ENCODE data around the gene GPS2. TPM values are rescaled to one million over a fixed set of nuclear protein-coding genes. Genes with fewer than 3 reads are reported as not detected.

The GPS2 gene, protein sequence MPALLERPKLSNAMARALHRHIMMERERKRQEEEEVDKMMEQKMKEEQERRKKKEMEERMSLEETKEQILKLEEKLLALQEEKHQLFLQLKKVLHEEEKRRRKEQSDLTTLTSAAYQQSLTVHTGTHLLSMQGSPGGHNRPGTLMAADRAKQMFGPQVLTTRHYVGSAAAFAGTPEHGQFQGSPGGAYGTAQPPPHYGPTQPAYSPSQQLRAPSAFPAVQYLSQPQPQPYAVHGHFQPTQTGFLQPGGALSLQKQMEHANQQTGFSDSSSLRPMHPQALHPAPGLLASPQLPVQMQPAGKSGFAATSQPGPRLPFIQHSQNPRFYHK
- total RNA-seq, result 129 TPM
- 100 to 1,000 TPM in 2 of 4 donors, 10 to 100 TPM in 2; 79.3 to 107 (median 96.5) TPM for polyA plus RNA-seq

GRCh38 chr17:7314719-7315569, at the start of gene GPS2:
GPS2 (minus strand) TSS chr17:7315360; CDS start chr17:7315052, 308 bp downstream.
- Mint-ChIP-seq H3K27me3 (no peaks in the 10 kb centered on the region), H3K27ac (peak within 1 kb of the TSS; percentile 93 to 96 (median 95)), H3K36me3 (peaks cover 35% of the 10 kb centered on the region), H3K4me3 (peak within 1 kb of the TSS; percentile 91 to 99 (median 94)), H3K9me3 (peaks cover 0 to 2% (median 0%) of the 10 kb centered on the region in 7 donors), H3K4me1 (peaks cover 6 to 57% (median 24%) of the 10 kb centered on the region in 4 donors)
- peak; percentile 92 to 95 (median 94) for DNase-seq
- peak; percentile 89 to 92 for ATAC-seq (ENCODE audit: low read depth in 2 of 2)
- H3K9me3 ChIP-seq (ENCODE audit: control insufficient read depth in 2 of 2, low read length in 2 of 2), result no peaks in the 10 kb centered on the region
- H3K27ac ChIP-seq (ENCODE audit: insufficient read depth, low read length, poor library complexity, severe bottlenecking), result peak within 1 kb of the TSS; percentile 88
- no peaks in the 10 kb centered on the region for H3K27me3 ChIP-seq (ENCODE audit: control insufficient read depth, insufficient read depth, low read length)
- peaks cover 49% of the 10 kb centered on the region for H3K4me1 ChIP-seq (ENCODE audit: control insufficient read depth, insufficient read depth, low read length, poor library complexity, severe bottlenecking)
- peak within 1 kb of the TSS; percentile 84 for H3K4me3 ChIP-seq (ENCODE audit: low read depth, low read length)
- peaks cover 59% of the 10 kb centered on the region for H3K36me3 ChIP-seq (ENCODE audit: control insufficient read depth, insufficient read depth, low read length)

- Histone ChIP-seq H3K9me3 (ENCODE audit: control insufficient read depth in 2 of 2, low read length in 2 of 2) (no peaks in the 10 kb centered on the region), H3K27ac (ENCODE audit: insufficient read depth, low read length, poor library complexity, severe bottlenecking) (no peak overlapping the region), H3K4me3 (ENCODE audit: low read depth, low read length) (no peak overlapping the region), H3K36me3 (ENCODE audit: control insufficient read depth, insufficient read depth, low read length) (no peaks in the 10 kb centered on the region), H3K27me3 (ENCODE audit: control insufficient read depth, insufficient read depth, low read length) (no peaks in the 10 kb centered on the region), H3K4me1 (ENCODE audit: control insufficient read depth, insufficient read depth, low read length, poor library complexity, severe bottlenecking) (no peaks in the 10 kb centered on the region)
- no peaks in the 10 kb centered on the region for H3K4me1 Mint-ChIP-seq
- ATAC-seq (ENCODE audit: low read depth in 2 of 2) (no peak), DNase-seq (no peak)
- H3K27ac Mint-ChIP-seq, result peak overlapping the region in 1 of 3 donors; percentile 14
- H3K36me3 Mint-ChIP-seq, result no peaks in the 10 kb centered on the region
- H3K27me3 Mint-ChIP-seq, result peaks cover 5% of the 10 kb centered on the region
- no peaks in the 10 kb centered on the region for H3K9me3 Mint-ChIP-seq
- no peak overlapping the region for H3K4me3 Mint-ChIP-seq
These were observed 48.2 kb upstream of the GPS2 start for GRCh38 chr17:7363311-7363710.

- Histone ChIP-seq H3K9me3 (ENCODE audit: control insufficient read depth in 2 of 2, low read length in 2 of 2) (no peaks in the 10 kb centered on the region), H3K4me3 (ENCODE audit: low read depth, low read length) (no peak overlapping the region), H3K4me1 (ENCODE audit: control insufficient read depth, insufficient read depth, low read length, poor library complexity, severe bottlenecking) (no peaks in the 10 kb centered on the region), H3K27ac (ENCODE audit: insufficient read depth, low read length, poor library complexity, severe bottlenecking) (no peak overlapping the region), H3K27me3 (ENCODE audit: control insufficient read depth, insufficient read depth, low read length) (no peaks in the 10 kb centered on the region), H3K36me3 (ENCODE audit: control insufficient read depth, insufficient read depth, low read length) (no peaks in the 10 kb centered on the region)
- Mint-ChIP-seq H3K4me1 (no peaks in the 10 kb centered on the region), H3K27ac (peak overlapping the region in 1 of 3 donors; percentile 18), H3K27me3 (peaks cover 5% of the 10 kb centered on the region), H3K36me3 (no peaks in the 10 kb centered on the region), H3K9me3 (no peaks in the 10 kb centered on the region), H3K4me3 (no peak overlapping the region)
- ATAC-seq (ENCODE audit: low read depth in 2 of 2) (no peak), DNase-seq (no peak)
These were observed 46.7 kb upstream of the GPS2 start for GRCh38 chr17:7361906-7362305.

- no peak overlapping the region for H3K4me3 Mint-ChIP-seq
- Histone ChIP-seq H3K36me3 (ENCODE audit: control insufficient read depth, insufficient read depth, low read length) (no peaks in the 10 kb centered on the region), H3K27me3 (ENCODE audit: control insufficient read depth, insufficient read depth, low read length) (no peaks in the 10 kb centered on the region), H3K4me3 (ENCODE audit: low read depth, low read length) (no peak overlapping the region), H3K9me3 (ENCODE audit: control insufficient read depth in 2 of 2, low read length in 2 of 2) (no peaks in the 10 kb centered on the region), H3K4me1 (ENCODE audit: control insufficient read depth, insufficient read depth, low read length, poor library complexity, severe bottlenecking) (peaks cover 10% of the 10 kb centered on the region), H3K27ac (ENCODE audit: insufficient read depth, low read length, poor library complexity, severe bottlenecking) (no peak overlapping the region)
- ATAC-seq (ENCODE audit: low read depth in 2 of 2) (no peak), DNase-seq (no peak)
- peaks cover 4% of the 10 kb centered on the region for H3K27me3 Mint-ChIP-seq
- H3K27ac Mint-ChIP-seq, result no peak overlapping the region
- H3K4me1 Mint-ChIP-seq, result peaks cover 0 to 28% (median 8%) of the 10 kb centered on the region in 4 donors
- no peaks in the 10 kb centered on the region for H3K36me3 Mint-ChIP-seq
- no peaks in the 10 kb centered on the region for H3K9me3 Mint-ChIP-seq
These were observed 42.2 kb upstream of the GPS2 start for GRCh38 chr17:7357381-7357780.

DNA sequence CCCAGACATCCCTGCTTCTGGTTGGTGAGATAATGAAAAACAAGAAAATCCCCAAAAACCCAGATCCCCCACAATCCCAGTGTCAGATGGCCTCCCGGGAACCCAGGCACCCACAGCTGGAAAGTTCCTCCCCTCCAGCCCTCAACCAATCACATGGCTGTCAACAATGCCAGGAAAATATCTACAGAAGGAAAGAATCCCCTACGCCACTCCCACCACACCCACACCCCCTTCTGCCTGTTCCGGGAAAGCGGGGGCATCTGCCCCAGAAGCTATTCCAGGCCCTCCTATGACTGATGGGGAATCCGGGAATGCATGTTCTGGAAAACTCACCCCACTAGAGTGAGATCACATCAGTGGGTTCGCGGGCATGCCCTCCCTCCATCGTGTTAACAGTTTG, 41.6 kb upstream of the GPS2 start:
- Mint-ChIP-seq H3K4me3 (peak overlapping the region in 1 of 4 donors; percentile 50), H3K36me3 (no peaks in the 10 kb centered on the region), H3K4me1 (peaks cover 0 to 29% (median 9%) of the 10 kb centered on the region in 4 donors), H3K9me3 (no peaks in the 10 kb centered on the region), H3K27ac (no peak overlapping the region), H3K27me3 (peaks cover 4% of the 10 kb centered on the region)
- DNase-seq, result no peak
- H3K4me1 ChIP-seq (ENCODE audit: control insufficient read depth, insufficient read depth, low read length, poor library complexity, severe bottlenecking), result peaks cover 15% of the 10 kb centered on the region
- no peaks in the 10 kb centered on the region for H3K27me3 ChIP-seq (ENCODE audit: control insufficient read depth, insufficient read depth, low read length)
- no peak overlapping the region for H3K27ac ChIP-seq (ENCODE audit: insufficient read depth, low read length, poor library complexity, severe bottlenecking)
- no peak for ATAC-seq (ENCODE audit: low read depth in 2 of 2)
- no peaks in the 10 kb centered on the region for H3K36me3 ChIP-seq (ENCODE audit: control insufficient read depth, insufficient read depth, low read length)
- H3K4me3 ChIP-seq (ENCODE audit: low read depth, low read length), result no peak overlapping the region
- H3K9me3 ChIP-seq (ENCODE audit: control insufficient read depth in 2 of 2, low read length in 2 of 2), result no peaks in the 10 kb centered on the region

- Mint-ChIP-seq H3K27me3 (peaks cover 4% of the 10 kb centered on the region), H3K27ac (no peak overlapping the region), H3K9me3 (no peaks in the 10 kb centered on the region), H3K4me1 (peaks cover 0 to 32% (median 10%) of the 10 kb centered on the region in 4 donors), H3K4me3 (peak overlapping the region in 1 of 4 donors; percentile 65), H3K36me3 (no peaks in the 10 kb centered on the region)
- Histone ChIP-seq H3K36me3 (ENCODE audit: control insufficient read depth, insufficient read depth, low read length) (no peaks in the 10 kb centered on the region), H3K4me3 (ENCODE audit: low read depth, low read length) (no peak overlapping the region), H3K4me1 (ENCODE audit: control insufficient read depth, insufficient read depth, low read length, poor library complexity, severe bottlenecking) (peaks cover 21% of the 10 kb centered on the region), H3K27ac (ENCODE audit: insufficient read depth, low read length, poor library complexity, severe bottlenecking) (no peak overlapping the region), H3K9me3 (ENCODE audit: control insufficient read depth in 2 of 2, low read length in 2 of 2) (no peaks in the 10 kb centered on the region), H3K27me3 (ENCODE audit: control insufficient read depth, insufficient read depth, low read length) (no peaks in the 10 kb centered on the region)
- peak; percentile 69 to 90 (median 83) for DNase-seq
- ATAC-seq (ENCODE audit: low read depth in 2 of 2), result peak; percentile 74 to 79
These were observed 41.0 kb upstream of the GPS2 start for GRCh38 chr17:7356072-7356549.

DNA sequence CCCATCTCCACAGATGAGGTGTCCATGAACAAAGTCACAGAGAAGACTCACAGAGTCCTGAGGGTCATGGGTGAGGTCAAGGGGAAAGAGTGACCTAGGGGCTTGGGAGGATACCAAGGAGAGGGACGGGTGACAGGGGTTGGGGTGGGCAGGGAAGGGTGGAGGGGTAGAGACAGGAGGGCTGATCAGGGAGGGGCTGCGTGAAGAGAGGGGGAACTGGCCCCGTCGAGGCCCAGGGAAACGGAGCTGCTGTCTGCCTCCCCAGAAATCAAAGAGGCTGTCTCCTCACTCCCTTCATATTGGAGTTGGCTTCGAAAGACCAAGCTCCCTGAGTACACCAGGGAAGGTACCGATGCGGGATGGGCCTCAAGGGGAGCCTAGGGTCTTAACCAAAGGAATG, 40.4 kb upstream of the GPS2 start:
- H3K27ac Mint-ChIP-seq, result peak overlapping the region in 1 of 3 donors; percentile 85
- no peaks in the 10 kb centered on the region for H3K9me3 Mint-ChIP-seq
- peaks cover 26% of the 10 kb centered on the region for H3K4me1 ChIP-seq (ENCODE audit: control insufficient read depth, insufficient read depth, low read length, poor library complexity, severe bottlenecking)
- H3K36me3 Mint-ChIP-seq, result no peaks in the 10 kb centered on the region
- no peaks in the 10 kb centered on the region for H3K27me3 ChIP-seq (ENCODE audit: control insufficient read depth, insufficient read depth, low read length)
- H3K4me3 Mint-ChIP-seq, result no peak overlapping the region
- DNase-seq (no peak), ATAC-seq (ENCODE audit: low read depth in 2 of 2) (no peak)
- H3K36me3 ChIP-seq (ENCODE audit: control insufficient read depth, insufficient read depth, low read length), result no peaks in the 10 kb centered on the region
- peaks cover 0 to 38% (median 11%) of the 10 kb centered on the region in 4 donors for H3K4me1 Mint-ChIP-seq
- H3K9me3 ChIP-seq (ENCODE audit: control insufficient read depth in 2 of 2, low read length in 2 of 2), result no peaks in the 10 kb centered on the region
- peaks cover 4% of the 10 kb centered on the region for H3K27me3 Mint-ChIP-seq
- no peak overlapping the region for H3K27ac ChIP-seq (ENCODE audit: insufficient read depth, low read length, poor library complexity, severe bottlenecking)
- H3K4me3 ChIP-seq (ENCODE audit: low read depth, low read length), result no peak overlapping the region
